Tibial nerve (tissue), 3 donors: Measurements from ENCODE around the gene ATF7.

Experiments
- POLR2A ChIP-seq, 2 donors: fragments of 450-650 bp; IDR thresholded peaks; one replicate each; pipeline ENCODE4 v1.6.1; 2017; ENCODE audit warnings: antibody characterized with exemption in 2 of 2, mild to moderate bottlenecking in 2 of 2, moderate library complexity in 2 of 2
- TF ChIP-seq, protein P1 (sequence below), 5 experiments: fragments of 200-600 bp in 3 of 5; fragments of 450-650 bp in 2 of 5; sonication (generic) in 3 of 5; IDR thresholded peaks; one replicate each; pipeline ENCODE4 v1.5.1; 2016 to 2019; ENCODE audit warnings: antibody characterized with exemption in 5 of 5, mild to moderate bottlenecking in 3 of 5, moderate library complexity in 2 of 5

DNA sequence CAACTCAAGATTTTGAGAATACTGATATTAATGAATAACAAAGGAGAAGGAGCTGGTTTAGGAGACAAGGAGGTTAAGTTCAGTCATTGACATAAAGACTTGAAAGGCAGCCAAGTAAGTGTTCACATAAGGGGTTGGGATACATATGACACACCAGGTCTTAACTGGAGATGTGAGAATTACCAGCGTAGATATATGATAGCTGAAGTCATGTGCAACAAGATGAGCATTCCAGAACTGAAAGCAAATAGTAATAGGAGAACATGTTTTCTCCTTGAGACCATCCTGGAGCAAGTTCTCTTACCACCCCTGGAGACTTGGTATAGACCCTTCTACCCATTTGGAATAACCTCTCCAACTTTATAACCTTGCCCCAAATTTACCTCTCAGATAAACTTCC lies 75.6 kb downstream of the ATF7 start:
- TF ChIP-seq, protein P1, sequence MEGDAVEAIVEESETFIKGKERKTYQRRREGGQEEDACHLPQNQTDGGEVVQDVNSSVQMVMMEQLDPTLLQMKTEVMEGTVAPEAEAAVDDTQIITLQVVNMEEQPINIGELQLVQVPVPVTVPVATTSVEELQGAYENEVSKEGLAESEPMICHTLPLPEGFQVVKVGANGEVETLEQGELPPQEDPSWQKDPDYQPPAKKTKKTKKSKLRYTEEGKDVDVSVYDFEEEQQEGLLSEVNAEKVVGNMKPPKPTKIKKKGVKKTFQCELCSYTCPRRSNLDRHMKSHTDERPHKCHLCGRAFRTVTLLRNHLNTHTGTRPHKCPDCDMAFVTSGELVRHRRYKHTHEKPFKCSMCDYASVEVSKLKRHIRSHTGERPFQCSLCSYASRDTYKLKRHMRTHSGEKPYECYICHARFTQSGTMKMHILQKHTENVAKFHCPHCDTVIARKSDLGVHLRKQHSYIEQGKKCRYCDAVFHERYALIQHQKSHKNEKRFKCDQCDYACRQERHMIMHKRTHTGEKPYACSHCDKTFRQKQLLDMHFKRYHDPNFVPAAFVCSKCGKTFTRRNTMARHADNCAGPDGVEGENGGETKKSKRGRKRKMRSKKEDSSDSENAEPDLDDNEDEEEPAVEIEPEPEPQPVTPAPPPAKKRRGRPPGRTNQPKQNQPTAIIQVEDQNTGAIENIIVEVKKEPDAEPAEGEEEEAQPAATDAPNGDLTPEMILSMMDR (IDR thresholded peaks at IDR 0.05) = no peak
- TF ChIP-seq POLR2A (IDR thresholded peaks at IDR 0.05) = no peak
